ENCODE results near the gene ESYT2.

GRCh38 chr7:158707610-158708009 lies 121.7 kb downstream of the ESYT2 start:
- TF ChIP-seq, protein P1, sequence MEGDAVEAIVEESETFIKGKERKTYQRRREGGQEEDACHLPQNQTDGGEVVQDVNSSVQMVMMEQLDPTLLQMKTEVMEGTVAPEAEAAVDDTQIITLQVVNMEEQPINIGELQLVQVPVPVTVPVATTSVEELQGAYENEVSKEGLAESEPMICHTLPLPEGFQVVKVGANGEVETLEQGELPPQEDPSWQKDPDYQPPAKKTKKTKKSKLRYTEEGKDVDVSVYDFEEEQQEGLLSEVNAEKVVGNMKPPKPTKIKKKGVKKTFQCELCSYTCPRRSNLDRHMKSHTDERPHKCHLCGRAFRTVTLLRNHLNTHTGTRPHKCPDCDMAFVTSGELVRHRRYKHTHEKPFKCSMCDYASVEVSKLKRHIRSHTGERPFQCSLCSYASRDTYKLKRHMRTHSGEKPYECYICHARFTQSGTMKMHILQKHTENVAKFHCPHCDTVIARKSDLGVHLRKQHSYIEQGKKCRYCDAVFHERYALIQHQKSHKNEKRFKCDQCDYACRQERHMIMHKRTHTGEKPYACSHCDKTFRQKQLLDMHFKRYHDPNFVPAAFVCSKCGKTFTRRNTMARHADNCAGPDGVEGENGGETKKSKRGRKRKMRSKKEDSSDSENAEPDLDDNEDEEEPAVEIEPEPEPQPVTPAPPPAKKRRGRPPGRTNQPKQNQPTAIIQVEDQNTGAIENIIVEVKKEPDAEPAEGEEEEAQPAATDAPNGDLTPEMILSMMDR (optimal IDR thresholded peaks at IDR 0.05 in 1 of 3, IDR thresholded peaks at IDR 0.05 in 1 of 3, conservative IDR thresholded peaks at IDR 0.05 in 1 of 3; ENCODE audit: extremely low read depth in 1 of 3, insufficient read depth in 2 of 3, low read length in 3 of 3): no peak
- no peak for TF ChIP-seq EZH2 (IDR thresholded peaks at IDR 0.05; ENCODE audit: low read length)
